HG03558 (cell line): Measurements from ENCODE around the gene VPS8.

ENCODE experiments used
- ATAC-seq: cut with Tn5 transposase; IDR thresholded peaks from one replicate; pipeline ENCODE4 v1.9.1; 2021; ENCODE audit warnings: moderate number of reproducible peaks; ENCODE audit not compliant: unreplicated experiment; ENCODE audit errors: extremely low read depth

The VPS8 gene

DNA sequence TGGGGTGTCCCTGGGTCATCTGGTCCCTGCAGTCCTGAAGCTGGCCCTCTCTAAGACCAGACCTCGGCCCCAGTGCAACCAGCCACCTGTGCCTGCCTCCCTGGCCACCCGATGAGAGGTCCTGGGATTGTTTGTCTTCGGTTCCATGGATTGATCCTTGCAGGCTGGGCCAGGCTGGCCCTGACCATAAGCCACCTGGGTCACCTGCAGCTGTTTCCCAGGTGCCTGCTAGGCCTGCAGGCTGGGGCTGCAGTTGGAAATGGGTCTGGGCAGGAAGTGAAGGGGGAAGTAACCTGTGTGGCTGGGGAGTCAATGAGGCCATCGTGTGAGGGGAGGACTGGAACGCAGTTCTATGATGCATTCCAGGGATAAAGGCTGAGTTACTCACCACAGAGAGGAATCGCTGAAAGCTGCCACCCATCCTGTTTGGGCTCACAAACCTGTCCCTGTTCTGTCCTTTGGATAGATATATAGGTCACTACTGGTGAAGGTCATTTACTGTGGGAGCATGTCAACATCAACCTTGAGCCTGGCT, 30.9 kb upstream of the VPS8 start:
- no peak for ATAC-seq

DNA sequence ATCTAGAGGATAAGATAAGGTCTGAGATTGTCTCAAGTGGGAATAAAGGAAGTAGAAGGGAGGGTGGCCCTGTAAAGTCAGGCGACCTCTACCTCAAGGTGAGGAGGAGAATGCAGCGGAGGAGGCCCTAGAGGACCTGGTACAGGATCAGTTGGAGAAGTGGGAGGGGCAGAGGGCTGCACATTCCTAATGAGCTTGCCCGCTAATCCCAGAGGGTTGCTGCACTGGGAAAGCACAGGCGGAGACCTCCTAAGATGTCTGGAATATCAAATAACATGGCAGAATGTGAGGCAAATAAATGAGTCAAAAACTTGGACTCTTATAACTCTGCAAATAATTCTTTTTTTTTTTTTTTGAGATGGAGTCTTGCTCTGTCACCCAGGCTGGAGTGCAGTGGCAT, 30.2 kb upstream of the VPS8 start:
- no peak for ATAC-seq

DNA sequence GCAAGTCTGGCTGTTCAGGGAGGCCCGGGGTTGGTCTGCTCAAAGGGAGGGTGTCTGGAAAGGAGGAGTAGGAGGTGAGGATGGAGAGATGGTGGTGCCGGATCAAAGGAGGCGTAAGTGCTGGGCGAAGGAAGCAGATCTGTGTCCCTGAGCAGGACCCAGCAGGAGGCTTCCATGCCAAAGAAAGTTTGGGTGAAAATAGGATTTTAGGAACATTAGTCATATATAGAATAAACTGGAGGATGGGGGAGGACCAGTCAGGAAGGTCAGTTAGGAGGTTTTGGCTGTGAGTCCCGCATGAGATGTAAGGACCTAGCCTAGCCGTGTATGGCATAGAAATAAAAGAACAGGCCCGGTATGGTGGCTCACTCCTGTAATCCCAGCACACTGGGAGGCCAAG, 28.6 kb upstream of the VPS8 start:
- ATAC-seq, result no peak

DNA sequence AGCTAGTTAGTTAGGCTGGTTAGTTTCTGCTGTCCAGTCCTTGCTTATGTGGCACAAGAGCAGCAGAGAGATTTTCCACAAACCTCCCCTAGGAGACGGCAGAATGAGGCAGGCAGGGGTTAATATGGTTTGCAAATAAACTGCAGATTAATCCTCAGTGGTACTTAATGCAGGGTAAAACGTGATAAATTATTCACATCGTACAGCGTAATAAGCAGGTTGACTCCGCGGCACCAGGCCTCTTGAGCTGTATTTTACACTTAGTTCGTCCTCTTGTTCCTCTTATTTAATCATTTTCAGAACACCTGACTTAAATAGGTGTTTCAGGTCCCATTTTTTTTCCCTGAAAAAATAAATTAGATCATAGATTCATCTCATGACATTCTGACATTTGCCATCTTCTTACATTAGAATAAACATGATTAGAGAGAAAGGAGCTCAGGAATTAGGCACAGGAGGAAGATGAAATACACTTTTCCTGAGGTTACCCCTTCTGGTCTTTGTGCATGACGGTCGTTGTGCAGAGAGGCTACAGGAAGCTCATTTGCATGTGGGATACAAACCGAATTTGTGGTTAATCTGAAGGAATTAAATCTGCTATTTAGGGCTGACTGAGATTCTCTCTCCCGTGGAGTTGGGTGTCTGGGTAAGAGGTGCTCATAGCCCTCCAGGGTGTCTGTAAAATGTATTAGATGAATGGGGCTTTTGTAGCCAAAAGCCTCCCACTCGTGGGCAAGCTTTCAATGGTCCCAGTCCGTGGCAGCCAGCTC, 27.1 kb upstream of the VPS8 start:
- ATAC-seq, result no peak

- no peak for ATAC-seq
Observed at GRCh38 chr3:184785890-184786279, 26.1 kb upstream of the VPS8 start.

DNA sequence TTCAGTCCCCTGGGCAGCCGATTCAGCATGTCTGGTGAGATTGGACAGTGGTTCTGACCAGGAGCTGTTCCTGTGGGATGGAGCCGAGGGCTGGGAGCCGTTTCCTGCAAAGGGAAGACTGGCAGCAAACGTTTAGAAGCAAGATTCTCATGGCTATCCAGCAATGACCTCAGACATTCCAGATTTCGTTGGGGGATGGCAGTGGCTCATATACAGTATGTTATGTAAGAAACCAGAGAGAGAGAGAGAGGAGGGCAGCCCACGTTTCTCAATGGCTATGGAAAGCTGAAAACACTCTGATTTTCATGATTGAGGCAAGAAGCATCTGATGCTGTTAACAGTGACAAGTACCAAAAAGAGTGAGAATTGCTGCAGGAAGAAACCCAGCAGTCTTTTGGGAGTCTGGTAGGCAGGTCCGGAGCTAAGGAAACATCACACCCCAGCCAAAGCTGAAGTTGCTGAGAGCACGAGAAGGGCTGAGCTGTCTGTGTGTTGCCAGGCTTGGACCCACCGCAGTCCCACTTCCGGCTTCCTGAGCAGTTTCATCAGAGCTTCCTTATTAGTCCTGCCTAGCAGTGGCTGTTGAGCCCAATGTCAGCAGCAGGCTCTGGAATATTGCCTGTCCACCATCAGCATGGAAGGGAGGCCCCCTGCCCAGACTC, 25.6 kb upstream of the VPS8 start:
- no peak for ATAC-seq

- no peak for ATAC-seq
Observed at GRCh38 chr3:184788751-184789150, 23.2 kb upstream of the VPS8 start.

GRCh38 chr3:184789314-184789998, 22.5 kb upstream of the VPS8 start:
- ATAC-seq, result no peak

DNA sequence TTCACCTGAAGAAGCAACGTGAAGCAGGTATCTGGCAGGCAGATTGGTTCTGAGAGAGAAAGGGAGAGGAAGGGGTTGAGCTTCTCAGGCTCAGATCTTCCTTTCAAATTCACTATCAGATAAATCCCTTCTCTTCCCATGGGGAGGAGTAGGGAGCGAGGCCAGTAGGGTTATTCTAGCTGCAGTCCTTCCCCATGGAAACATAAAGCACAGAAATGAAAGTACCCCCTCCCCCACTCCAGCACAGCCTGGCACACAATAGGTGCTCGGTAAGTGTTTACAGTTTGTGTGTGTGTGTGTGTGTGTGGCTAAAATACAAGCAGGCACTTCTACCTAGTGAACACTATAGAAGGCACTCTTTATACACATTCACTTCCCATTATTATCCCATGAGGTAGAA, 20.8 kb upstream of the VPS8 start:
- ATAC-seq, result no peak

- no peak for ATAC-seq
Observed at GRCh38 chr3:184795522-184796190, 16.3 kb upstream of the VPS8 start.

- no peak for ATAC-seq
Observed at GRCh38 chr3:184796551-184796950, 15.4 kb upstream of the VPS8 start.

DNA sequence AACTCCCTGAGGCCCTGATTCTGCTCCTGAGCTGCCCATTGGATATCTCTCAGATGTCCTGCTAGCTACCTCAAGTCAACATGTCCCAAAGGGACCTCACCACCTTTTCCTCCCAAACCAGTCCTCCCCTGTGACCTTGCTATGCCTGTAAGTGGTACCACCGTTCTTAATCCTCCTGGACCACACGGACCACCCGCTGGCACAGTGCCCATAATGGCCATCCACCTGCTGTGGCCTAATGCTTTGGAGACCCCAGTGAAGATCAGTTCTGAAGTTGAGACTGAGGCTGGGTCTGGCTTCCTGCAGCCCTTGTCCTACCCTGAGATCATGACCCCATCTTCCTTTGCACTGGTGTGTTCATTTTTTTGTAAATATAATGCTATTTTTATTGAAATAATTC, 15.0 kb upstream of the VPS8 start:
- ATAC-seq, result no peak

GRCh38 chr3:184798120-184798519, 13.8 kb upstream of the VPS8 start:
- no peak for ATAC-seq

DNA sequence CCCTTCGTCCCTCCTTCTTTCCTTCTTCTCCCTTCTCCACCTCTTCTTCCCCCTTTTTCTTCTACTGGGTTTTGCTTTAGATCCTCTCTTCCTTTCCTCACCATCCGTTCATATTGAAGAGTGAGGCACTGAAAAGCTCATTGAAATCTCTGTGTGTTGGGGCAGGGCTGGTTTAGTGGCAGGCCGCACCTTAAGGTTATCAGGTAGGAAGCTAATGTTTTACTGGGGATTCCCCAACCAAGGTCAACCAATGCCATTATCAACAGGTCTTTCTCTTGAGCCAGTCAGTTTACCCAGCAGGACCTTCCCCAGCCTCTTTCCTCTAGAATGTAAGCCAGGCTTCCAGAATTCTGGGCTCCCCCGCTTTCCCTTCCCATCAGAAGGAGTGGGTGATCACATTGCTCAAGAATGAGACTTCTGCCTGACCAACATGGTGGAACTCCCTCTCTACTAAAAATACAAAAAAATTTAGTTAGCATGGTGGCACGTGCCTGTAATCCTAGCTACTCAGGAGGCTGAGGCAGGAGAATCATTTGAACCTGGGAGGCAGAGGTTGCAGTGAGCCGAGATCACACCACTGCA, 11.5 kb upstream of the VPS8 start:
- ATAC-seq, result no peak

GRCh38 chr3:184801241-184801785, 10.7 kb upstream of the VPS8 start:
- no peak for ATAC-seq

DNA sequence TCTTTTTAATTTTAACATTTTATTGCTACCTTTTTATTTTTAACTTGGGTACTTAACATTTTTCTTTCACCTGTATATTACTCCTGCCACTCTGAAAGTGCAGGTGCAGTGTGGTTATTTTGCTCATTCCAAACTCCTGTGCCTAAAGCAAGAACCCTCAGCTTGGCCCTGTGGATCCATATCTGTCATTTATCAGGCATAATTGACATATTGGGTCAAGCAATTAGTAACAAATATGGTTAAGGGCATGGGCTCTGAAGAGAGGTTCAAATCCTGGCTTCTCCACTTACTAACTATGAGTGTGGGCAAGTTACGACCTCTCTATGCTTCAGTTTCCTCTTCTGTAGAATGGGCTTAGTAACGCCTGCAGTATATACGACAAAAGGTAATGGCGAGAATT, 9.8 kb upstream of the VPS8 start:
- no peak for ATAC-seq

GRCh38 chr3:184804801-184805200, 7.2 kb upstream of the VPS8 start:
- ATAC-seq, result no peak

- ATAC-seq, result no peak
Observed at GRCh38 chr3:184805351-184806038, 6.5 kb upstream of the VPS8 start.

- no peak for ATAC-seq
Observed at GRCh38 chr3:184806567-184807271, 5.2 kb upstream of the VPS8 start.
